Stimulated activated CD4-positive, alpha-beta T cell treated with anti-CD3 and anti-CD28 coated beads, TNF-alpha, amount 100 ng/mL, for 24 hours (primary cell): ENCODE results near the gene GNG12.

Experiments
- DNase-seq, 3 experiments: peaks; one replicate each; pipeline ENCODE4 v3.0.0-alpha.2; 2020; ENCODE audit warnings: low read depth in 3 of 3

Gene GNG12

GRCh38 chr1:67832737-67833601, at the start of gene GNG12:
GNG12 (minus strand) TSS chr1:67833467; CDS start chr1:67707686, 125,781 bp downstream.
- peak in 1 of 3 experiments; percentile 36 for DNase-seq

- no peak for DNase-seq
Measured at GRCh38 chr1:67882196-67882958, 49.1 kb upstream of the GNG12 start.

GRCh38 chr1:67880056-67880601, 46.9 kb upstream of the GNG12 start:
- DNase-seq, result no peak

GRCh38 chr1:67879485-67879884, 46.2 kb upstream of the GNG12 start:
- no peak for DNase-seq

GRCh38 chr1:67874501-67875111, 41.3 kb upstream of the GNG12 start:
- DNase-seq, result no peak

GRCh38 chr1:67869233-67869632, 36.0 kb upstream of the GNG12 start:
- DNase-seq, result no peak

GRCh38 chr1:67863637-67864036, 30.4 kb upstream of the GNG12 start:
- no peak for DNase-seq

- DNase-seq, result no peak
Measured at GRCh38 chr1:67862685-67863084, 29.4 kb upstream of the GNG12 start.

- DNase-seq, result no peak
Measured at GRCh38 chr1:67861856-67862516, 28.7 kb upstream of the GNG12 start.

- DNase-seq, result no peak
Measured at GRCh38 chr1:67860776-67861175, 27.5 kb upstream of the GNG12 start.

- no peak for DNase-seq
Measured at GRCh38 chr1:67856921-67857320, 23.7 kb upstream of the GNG12 start.

GRCh38 chr1:67855961-67856360, 22.7 kb upstream of the GNG12 start:
- DNase-seq, result no peak

GRCh38 chr1:67855444-67855843, 22.2 kb upstream of the GNG12 start:
- DNase-seq, result no peak

- no peak for DNase-seq
Measured at GRCh38 chr1:67853704-67854103, 20.4 kb upstream of the GNG12 start.

- no peak for DNase-seq
Measured at GRCh38 chr1:67851800-67852199, 18.5 kb upstream of the GNG12 start.

- DNase-seq, result no peak
Measured at GRCh38 chr1:67850611-67851075, 17.4 kb upstream of the GNG12 start.

GRCh38 chr1:67850151-67850551, 16.9 kb upstream of the GNG12 start:
- no peak for DNase-seq

GRCh38 chr1:67847466-67847865, 14.2 kb upstream of the GNG12 start:
- DNase-seq, result no peak

- DNase-seq, result no peak
Measured at GRCh38 chr1:67846538-67846937, 13.3 kb upstream of the GNG12 start.

GRCh38 chr1:67844988-67845387, 11.7 kb upstream of the GNG12 start:
- DNase-seq, result no peak

GRCh38 chr1:67843746-67844145, 10.5 kb upstream of the GNG12 start:
- DNase-seq, result no peak

GRCh38 chr1:67843331-67843730, 10.1 kb upstream of the GNG12 start:
- no peak for DNase-seq
